ENCODE data around the gene ACO2. TPM values are rescaled to one million over a fixed set of nuclear protein-coding genes. Genes with fewer than 3 reads are reported as not detected.

Gene ACO2
- total and polyA plus RNA-seq, 2 of the 13 experiments (the other 11 are each of a cell fraction or from before 2014, with no cell fraction given) = 19.2 to 45.6 TPM

DNA sequence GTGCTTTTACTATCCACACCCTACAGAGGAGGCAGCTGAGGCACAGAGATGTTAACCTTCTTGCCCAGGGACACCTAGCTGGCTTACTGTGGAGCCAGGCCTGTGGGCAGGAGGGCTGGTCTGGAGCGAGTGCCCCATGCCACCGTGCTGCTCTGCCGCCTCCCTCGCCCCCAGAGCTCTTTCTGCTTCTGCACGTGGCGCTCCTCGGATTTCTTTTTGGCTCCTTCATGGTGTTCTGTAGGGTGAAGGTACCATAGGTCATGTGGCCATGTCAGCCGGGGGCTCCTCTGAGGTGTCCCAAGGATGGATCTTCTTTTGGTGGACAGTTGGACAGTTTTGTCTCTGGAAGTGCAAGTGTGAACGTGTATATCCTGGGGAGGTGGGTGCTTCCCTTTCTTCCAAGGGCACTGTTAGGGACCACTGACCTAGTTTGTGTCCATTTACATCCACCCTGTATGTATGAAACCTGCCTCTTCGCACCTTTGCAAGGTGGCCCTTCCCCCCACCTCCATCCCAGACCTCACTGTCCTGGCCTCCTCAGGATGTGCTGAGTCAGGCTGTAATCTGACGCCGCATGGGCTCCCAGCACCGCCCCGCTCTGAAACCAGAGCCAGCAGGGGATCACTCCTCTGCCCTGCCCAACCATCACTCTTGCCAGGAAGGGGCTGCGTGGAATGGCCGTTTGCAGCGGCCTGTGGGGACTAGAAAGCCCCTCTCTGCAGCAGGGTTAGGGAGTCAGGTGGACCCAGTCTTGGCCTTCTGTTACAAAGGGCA is 43.7 kb downstream of the ACO2 start (continued):
- TF ChIP-seq ZSCAN12 (CRISPR knock-in tag; IDR thresholded peaks at IDR 0.05) (no peak), ARNTL (CRISPR knock-in tag; IDR thresholded peaks at IDR 0.05) (no peak), ZNF264 (CRISPR knock-in tag; IDR thresholded peaks at IDR 0.05) (no peak), ZNF75D (CRISPR knock-in tag; IDR thresholded peaks at IDR 0.05; ENCODE audit: borderline replicate concordance) (no peak), TMF1 (CRISPR knock-in tag; IDR thresholded peaks at IDR 0.05; ENCODE audit: low read depth) (no peak)
- TF ChIP-seq, protein P1, sequence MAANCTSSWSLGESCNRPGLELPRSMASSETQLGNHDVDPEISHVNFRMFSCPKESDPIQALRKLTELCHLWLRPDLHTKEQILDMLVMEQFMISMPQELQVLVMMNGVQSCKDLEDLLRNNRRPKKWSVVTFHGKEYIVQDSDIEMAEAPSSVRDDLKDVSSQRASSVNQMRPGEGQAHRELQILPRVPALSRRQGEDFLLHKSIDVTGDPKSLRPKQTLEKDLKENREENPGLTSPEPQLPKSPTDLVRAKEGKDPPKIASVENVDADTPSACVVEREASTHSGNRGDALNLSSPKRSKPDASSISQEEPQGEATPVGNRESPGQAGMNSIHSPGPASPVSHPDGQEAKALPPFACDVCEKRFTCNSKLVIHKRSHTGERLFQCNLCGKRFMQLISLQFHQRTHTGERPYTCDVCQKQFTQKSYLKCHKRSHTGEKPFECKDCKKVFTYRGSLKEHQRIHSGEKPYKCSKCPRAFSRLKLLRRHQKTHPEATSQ (CRISPR knock-in tag; IDR thresholded peaks at IDR 0.05; ENCODE audit: borderline replicate concordance) = no peak

DNA sequence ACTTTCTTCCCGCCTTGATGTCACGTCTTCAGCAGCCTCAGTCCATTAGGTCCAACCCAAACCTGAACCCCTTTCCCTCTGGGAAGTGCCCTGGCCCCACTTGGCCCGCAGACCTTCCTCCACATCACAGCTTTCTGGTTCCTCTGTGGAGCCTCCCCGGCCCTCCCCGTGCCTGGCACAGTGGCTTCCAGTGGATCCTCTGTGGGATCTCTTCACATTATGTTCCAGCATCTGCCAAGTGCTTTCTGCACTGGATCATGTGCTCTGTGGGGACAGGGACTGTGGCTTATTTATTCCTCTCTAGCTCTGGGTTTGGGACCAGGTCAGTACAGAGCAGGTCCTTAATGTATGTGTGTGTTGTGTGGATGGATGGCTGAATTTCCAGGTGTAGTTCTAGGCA is 44.5 kb downstream of the ACO2 start:
- Histone ChIP-seq H3K79me2 (ENCODE audit: insufficient read depth, low read length) (no peaks in the 10 kb centered on the region), H3K4me3 (replicated peaks in 1 of 3; ENCODE audit: insufficient read depth in 1 of 3, low read depth in 2 of 3, low read length in 3 of 3) (no peak overlapping the region), H3K9me3 (ENCODE audit: low read length) (no peaks in the 10 kb centered on the region), H3K27me3 (ENCODE audit: control insufficient read depth in 1 of 2, insufficient read depth in 2 of 2, low read length in 2 of 2) (no peaks in the 10 kb centered on the region), H2AFZ (ENCODE audit: low read length) (no peak overlapping the region), H3K9ac (ENCODE audit: insufficient read depth, low read depth, low read length) (no peak overlapping the region), H3K4me1 (ENCODE audit: insufficient read depth, low read length) (peaks cover 10% of the 10 kb centered on the region), H4K20me1 (ENCODE audit: insufficient read depth, low read length) (no peaks in the 10 kb centered on the region), H3K36me3 (replicated peaks in 1 of 2; ENCODE audit: control insufficient read depth in 1 of 2, insufficient read depth in 2 of 2, low read length in 2 of 2) (peaks cover 15 to 71% of the 10 kb centered on the region in 2 experiments; a peak in 4 of 5 replicates), H3K4me2 (ENCODE audit: low read depth, low read length) (no peak overlapping the region), H3K27ac (ENCODE audit: extremely low read length, insufficient read depth, low read length) (no peak overlapping the region)
- CTCF ChIA-PET (ENCODE audit: low intra/inter-chr PET ratio, low total read pairs) = no interaction called here
- intact Hi-C loops (cut with micrococcal nuclease; ENCODE audit: unreplicated experiment) = no loop called here
- DNase-seq (ENCODE audit: low spot score) (no peak), ATAC-seq (no peak), FAIRE-seq (no peak)
- no TSS peak for BruUV-seq (replicated peaks)
- in situ Hi-C loops (cut with HindIII; ENCODE audit: extremely low pct_ligation_motif_present, low pct_unique_long_range_greater_than_20kb) = no loop called here
- WGBS (ENCODE audit: low lambda C conversion rate) = 92% methylated on average over 5 of the region's 5 CpGs
- POLR2A ChIA-PET = no interaction called here
- TF ChIP-seq ZNF781 (CRISPR knock-in tag; IDR thresholded peaks at IDR 0.05; ENCODE audit: borderline replicate concordance, not compliant biosample characterization) = no peak
- TF ChIP-seq, protein P2, sequence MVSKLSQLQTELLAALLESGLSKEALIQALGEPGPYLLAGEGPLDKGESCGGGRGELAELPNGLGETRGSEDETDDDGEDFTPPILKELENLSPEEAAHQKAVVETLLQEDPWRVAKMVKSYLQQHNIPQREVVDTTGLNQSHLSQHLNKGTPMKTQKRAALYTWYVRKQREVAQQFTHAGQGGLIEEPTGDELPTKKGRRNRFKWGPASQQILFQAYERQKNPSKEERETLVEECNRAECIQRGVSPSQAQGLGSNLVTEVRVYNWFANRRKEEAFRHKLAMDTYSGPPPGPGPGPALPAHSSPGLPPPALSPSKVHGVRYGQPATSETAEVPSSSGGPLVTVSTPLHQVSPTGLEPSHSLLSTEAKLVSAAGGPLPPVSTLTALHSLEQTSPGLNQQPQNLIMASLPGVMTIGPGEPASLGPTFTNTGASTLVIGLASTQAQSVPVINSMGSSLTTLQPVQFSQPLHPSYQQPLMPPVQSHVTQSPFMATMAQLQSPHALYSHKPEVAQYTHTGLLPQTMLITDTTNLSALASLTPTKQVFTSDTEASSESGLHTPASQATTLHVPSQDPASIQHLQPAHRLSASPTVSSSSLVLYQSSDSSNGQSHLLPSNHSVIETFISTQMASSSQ (IDR thresholded peaks at IDR 0.05; ENCODE audit: low read depth) = no peak
- TF ChIP-seq, protein P2 (CRISPR knock-in tag; IDR thresholded peaks at IDR 0.05; ENCODE audit: borderline replicate concordance) = no peak
- no peak for TF ChIP-seq HDAC6 (IDR thresholded peaks at IDR 0.05; ENCODE audit: low read depth, low read length)
- TF ChIP-seq SMAD3 (CRISPR knock-in tag; IDR thresholded peaks at IDR 0.05) = no peak
- TF ChIP-seq ZNF350 (CRISPR knock-in tag; IDR thresholded peaks at IDR 0.05; ENCODE audit: borderline replicate concordance, low read depth) = no peak
- no peak for TF ChIP-seq FOSL2 (CRISPR knock-in tag; IDR thresholded peaks at IDR 0.05)
- TF ChIP-seq TP53 (CRISPR knock-in tag; conservative IDR thresholded peaks at IDR 0.05) = no peak
- TF ChIP-seq, protein P3, sequence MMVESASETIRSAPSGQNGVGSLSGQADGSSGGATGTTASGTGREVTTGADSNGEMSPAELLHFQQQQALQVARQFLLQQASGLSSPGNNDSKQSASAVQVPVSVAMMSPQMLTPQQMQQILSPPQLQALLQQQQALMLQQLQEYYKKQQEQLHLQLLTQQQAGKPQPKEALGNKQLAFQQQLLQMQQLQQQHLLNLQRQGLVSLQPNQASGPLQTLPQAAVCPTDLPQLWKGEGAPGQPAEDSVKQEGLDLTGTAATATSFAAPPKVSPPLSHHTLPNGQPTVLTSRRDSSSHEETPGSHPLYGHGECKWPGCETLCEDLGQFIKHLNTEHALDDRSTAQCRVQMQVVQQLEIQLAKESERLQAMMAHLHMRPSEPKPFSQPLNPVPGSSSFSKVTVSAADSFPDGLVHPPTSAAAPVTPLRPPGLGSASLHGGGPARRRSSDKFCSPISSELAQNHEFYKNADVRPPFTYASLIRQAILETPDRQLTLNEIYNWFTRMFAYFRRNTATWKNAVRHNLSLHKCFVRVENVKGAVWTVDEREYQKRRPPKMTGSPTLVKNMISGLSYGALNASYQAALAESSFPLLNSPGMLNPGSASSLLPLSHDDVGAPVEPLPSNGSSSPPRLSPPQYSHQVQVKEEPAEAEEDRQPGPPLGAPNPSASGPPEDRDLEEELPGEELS (CRISPR knock-in tag; IDR thresholded peaks at IDR 0.05) = no peak
- no peak for TF ChIP-seq ZNF260 (CRISPR knock-in tag; IDR thresholded peaks at IDR 0.05; ENCODE audit: borderline replicate concordance, low read depth)

All from HepG2 (cell line).